CD14-positive monocyte (primary cell): Measurements from ENCODE around the gene ATP2A2. TPM values are rescaled to one million over a fixed set of nuclear protein-coding genes. Genes with fewer than 3 reads are reported as not detected.

ENCODE experiments used
- DNase-seq, 3 donors: peaks; one replicate each; pipeline ENCODE4 v3.0.0-alpha.2; 2011 to 2022
- H2AFZ ChIP-seq: 2 replicates; pipeline ENCODE4 v1.6.0; 2012; ENCODE audit warnings: mild to moderate bottlenecking, low read depth, low read length, inconsistent platforms; ENCODE audit not compliant: insufficient read depth, poor library complexity, severe bottlenecking
- H3K27ac ChIP-seq, 2 donors: 1 replicate in 1 of 2; 2 replicates in 1 of 2; pipeline ENCODE4 v1.5.1; 2012 to 2013; ENCODE audit warnings: low read length in 2 of 2, control low read depth in 1 of 2, inconsistent platforms in 1 of 2, low read depth in 1 of 2, mild to moderate bottlenecking in 1 of 2
- H3K27me3 ChIP-seq, 2 donors: one replicate each; pipeline versions ENCODE4 v1.6.0 to v1.6.1; 2011 to 2013; ENCODE audit warnings: low read length in 2 of 2; ENCODE audit not compliant: control insufficient read depth in 2 of 2, insufficient read depth in 2 of 2
- H3K36me3 ChIP-seq, 2 donors: replicated peaks in 1 of 2; 1 replicate in 1 of 2; 2 replicates in 1 of 2; pipeline versions ENCODE4 v1.5.1 to v1.6.1; 2012 to 2013; ENCODE audit warnings: low read length in 2 of 2, control low read depth in 1 of 2, inconsistent platforms in 1 of 2, mild to moderate bottlenecking in 1 of 2; ENCODE audit not compliant: insufficient read depth in 2 of 2, control insufficient read depth in 1 of 2
- H3K4me1 ChIP-seq, 2 donors: 1 replicate in 1 of 2; 2 replicates in 1 of 2; pipeline versions ENCODE4 v1.5.1 to v1.6.1; 2012 to 2013; ENCODE audit warnings: low read length in 2 of 2, control low read depth in 1 of 2, inconsistent platforms in 1 of 2, mild to moderate bottlenecking in 1 of 2, moderate library complexity in 1 of 2; ENCODE audit not compliant: insufficient read depth in 2 of 2, control insufficient read depth in 1 of 2
- H3K4me2 ChIP-seq: replicated peaks from 2 replicates; pipeline ENCODE3; 2012; ENCODE audit warnings: low read length, moderate library complexity, mild to moderate bottlenecking; ENCODE audit not compliant: poor library complexity, severe bottlenecking; ENCODE audit errors: extremely low read depth
- H3K4me3 ChIP-seq, 3 experiments: fragments of 200-600 bp in 1 of 3; sonication (generic) in 1 of 3; replicated peaks in 1 of 3; 1 replicate in 2 of 3; 2 replicates in 1 of 3; pipeline ENCODE4 v1.5.1; 2011 to 2013; ENCODE audit warnings: low read length in 3 of 3, mild to moderate bottlenecking in 3 of 3, control low read depth in 2 of 3, low read depth in 2 of 3, inconsistent platforms in 1 of 3, moderate library complexity in 1 of 3
- H3K79me2 ChIP-seq: 2 replicates; pipeline ENCODE4 v1.6.0; 2012; ENCODE audit warnings: mild to moderate bottlenecking, control low read depth, inconsistent platforms, low read length, moderate library complexity; ENCODE audit not compliant: insufficient read depth
- H3K9ac ChIP-seq: 2 replicates; pipeline ENCODE4 v1.6.0; 2017; ENCODE audit warnings: low read length, mild to moderate bottlenecking; ENCODE audit not compliant: insufficient read depth, poor library complexity, severe bottlenecking
- H3K9me3 ChIP-seq, 2 donors: replicated peaks in 1 of 2; 1 replicate in 1 of 2; 2 replicates in 1 of 2; pipeline versions ENCODE4 v1.5.1 to v1.6.1; 2012 to 2013; ENCODE audit warnings: low read length in 2 of 2, control low read depth in 1 of 2; ENCODE audit not compliant: control insufficient read depth in 1 of 2, insufficient read depth in 1 of 2
- H4K20me1 ChIP-seq: 2 replicates; pipeline ENCODE4 v1.6.0; 2012; ENCODE audit warnings: mild to moderate bottlenecking, low read length, control low read depth, moderate library complexity; ENCODE audit not compliant: insufficient read depth
- H3K27ac Mint-ChIP-seq, 7 donors: one replicate each; pipeline ENCODE4 v1.8.0; 2020; ENCODE audit warnings: mild to moderate bottlenecking in 7 of 7, mixed read lengths in 7 of 7, moderate library complexity in 6 of 7, inconsistent platforms in 2 of 7
- H3K27me3 Mint-ChIP-seq, 3 donors: one replicate each; pipeline ENCODE4 v1.8.0; 2021 to 2022; ENCODE audit warnings: low read depth in 3 of 3, mild to moderate bottlenecking in 3 of 3, mixed read lengths in 3 of 3, moderate library complexity in 3 of 3, inconsistent platforms in 1 of 3
- H3K36me3 Mint-ChIP-seq, 2 donors: one replicate each; pipeline ENCODE4 v1.8.0; 2020; ENCODE audit warnings: mixed read lengths in 2 of 2, inconsistent platforms in 1 of 2, mild to moderate bottlenecking in 1 of 2
- H3K4me1 Mint-ChIP-seq: one replicate; pipeline ENCODE4 v1.8.0; 2020; ENCODE audit warnings: mild to moderate bottlenecking, mixed read lengths
- H3K4me3 Mint-ChIP-seq, 2 donors: one replicate each; pipeline ENCODE4 v1.8.0; 2020; ENCODE audit warnings: mild to moderate bottlenecking in 2 of 2, mixed read lengths in 2 of 2, moderate library complexity in 1 of 2
- H3K9me3 Mint-ChIP-seq, 7 donors: one replicate each; pipeline ENCODE4 v1.8.0; 2020 to 2022; ENCODE audit warnings: mixed read lengths in 7 of 7, mild to moderate bottlenecking in 6 of 7, moderate library complexity in 6 of 7, inconsistent platforms in 2 of 7
- WGBS: methylation state at CpG from one replicate; pipeline ENCODE4 v1.1.5; 2013; ENCODE audit warnings: missing lambda C conversion rate; ENCODE audit not compliant: insufficient coverage; 5-methylcytosine and 5-hydroxymethylcytosine counted together
- intact Hi-C, 2 donors: fragments of 100-400 bp; cut with micrococcal nuclease; formaldehyde crosslinking; loops; one replicate each; pipeline versions ENCODE4 v1.15.0 to v1.15.1; 2023
- polyA plus RNA-seq, 3 donors: library from polyadenylated mRNA; depleted of rRNA in 1 of 3; unstranded in 2 of 3; stranded (reverse) in 1 of 3; fragments of 300-500 nt in 2 of 3; fragments of >200 nt in 1 of 3; fragmentation: Illumina TruSeq in 2 of 3; gene quantifications; 1 replicate in 2 of 3; 2 replicates in 1 of 3; pipeline ENCODE4 v1.2.3, GENCODE V29; 2012 to 2021
- TF ChIP-seq, protein P1 (sequence below): fragments of 200-600 bp; IDR thresholded peaks from one replicate; pipeline ENCODE4 v1.8.0; 2022; ENCODE audit warnings: antibody characterized with exemption, mild to moderate bottlenecking

Gene ATP2A2
- polyA plus RNA-seq, 3 donors = 4.5 to 83.1 (median 6.9) TPM

DNA sequence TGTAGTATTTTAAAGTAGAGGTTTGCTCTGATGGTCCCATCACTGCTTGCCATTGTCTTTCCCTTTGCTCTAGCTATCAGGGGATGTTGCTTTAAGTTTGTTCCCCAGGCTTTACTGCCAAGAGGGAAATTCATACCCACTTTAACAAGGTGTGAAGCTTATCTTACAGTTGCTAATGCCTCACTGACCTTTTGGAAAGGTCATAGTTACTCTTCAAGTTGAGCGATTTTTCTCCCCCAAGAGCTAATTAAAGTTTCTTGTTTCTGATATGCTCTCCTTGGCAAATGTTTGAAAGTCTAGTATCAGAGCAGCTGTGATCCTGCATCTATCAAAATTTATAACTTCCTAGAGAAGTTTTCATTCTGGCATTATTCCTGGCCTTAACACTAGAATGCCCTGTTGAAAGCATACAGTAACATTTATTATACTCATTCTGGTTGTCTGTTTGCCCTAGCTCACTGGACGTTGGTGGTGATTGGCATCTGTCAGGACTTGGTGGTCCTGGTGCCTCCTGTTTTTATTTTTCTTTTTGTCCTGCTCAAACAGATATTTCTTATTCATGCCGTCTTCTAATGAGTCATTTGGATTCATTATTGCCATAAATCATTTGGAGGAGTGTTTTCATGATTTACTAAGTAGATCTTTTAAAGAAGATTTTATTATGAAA, 8.1 kb downstream of the ATP2A2 start:
- Histone ChIP-seq H3K9me3 (no peaks in the 10 kb centered on the region), H3K4me2 (no peak overlapping the region), H3K79me2 (peaks cover 99% of the 10 kb centered on the region), H2AFZ (no peak overlapping the region), H3K9ac (no peak overlapping the region), H3K4me3 (no peak overlapping the region), H3K27ac (peak overlapping the region in 1 of 2 donors; percentile 29), H3K27me3 (no peaks in the 10 kb centered on the region), H3K36me3 (peaks cover 52 to 67% of the 10 kb centered on the region in 2 donors), H4K20me1 (peaks cover 99% of the 10 kb centered on the region), H3K4me1 (peaks cover 30 to 36% of the 10 kb centered on the region in 2 donors)
- no peak for DNase-seq
- H3K9me3 Mint-ChIP-seq = no peaks in the 10 kb centered on the region
- intact Hi-C loops = loop anchor here in 1 of 2 donors (10.0 kb wide), 2 partner anchors 54 to 164 kb away; partner anchors contain the start of gene IFT81
- H3K27ac Mint-ChIP-seq = peak overlapping the region in 3 of 7 donors; percentile 47 to 75 (median 51)
- WGBS = no CpG with 5 or more reads among the region's 3 CpGs
- TF ChIP-seq, protein P1, sequence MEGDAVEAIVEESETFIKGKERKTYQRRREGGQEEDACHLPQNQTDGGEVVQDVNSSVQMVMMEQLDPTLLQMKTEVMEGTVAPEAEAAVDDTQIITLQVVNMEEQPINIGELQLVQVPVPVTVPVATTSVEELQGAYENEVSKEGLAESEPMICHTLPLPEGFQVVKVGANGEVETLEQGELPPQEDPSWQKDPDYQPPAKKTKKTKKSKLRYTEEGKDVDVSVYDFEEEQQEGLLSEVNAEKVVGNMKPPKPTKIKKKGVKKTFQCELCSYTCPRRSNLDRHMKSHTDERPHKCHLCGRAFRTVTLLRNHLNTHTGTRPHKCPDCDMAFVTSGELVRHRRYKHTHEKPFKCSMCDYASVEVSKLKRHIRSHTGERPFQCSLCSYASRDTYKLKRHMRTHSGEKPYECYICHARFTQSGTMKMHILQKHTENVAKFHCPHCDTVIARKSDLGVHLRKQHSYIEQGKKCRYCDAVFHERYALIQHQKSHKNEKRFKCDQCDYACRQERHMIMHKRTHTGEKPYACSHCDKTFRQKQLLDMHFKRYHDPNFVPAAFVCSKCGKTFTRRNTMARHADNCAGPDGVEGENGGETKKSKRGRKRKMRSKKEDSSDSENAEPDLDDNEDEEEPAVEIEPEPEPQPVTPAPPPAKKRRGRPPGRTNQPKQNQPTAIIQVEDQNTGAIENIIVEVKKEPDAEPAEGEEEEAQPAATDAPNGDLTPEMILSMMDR = no peak
- no peaks in the 10 kb centered on the region for H3K27me3 Mint-ChIP-seq
- H3K4me3 Mint-ChIP-seq = no peak overlapping the region
- peaks cover 40% of the 10 kb centered on the region for H3K4me1 Mint-ChIP-seq
- H3K36me3 Mint-ChIP-seq = peaks cover 60 to 82% of the 10 kb centered on the region in 2 donors

GRCh38 chr12:110289711-110290078, 8.6 kb downstream of the ATP2A2 start:
- Histone ChIP-seq H3K9me3 (no peaks in the 10 kb centered on the region), H4K20me1 (peaks cover 99% of the 10 kb centered on the region), H3K79me2 (peaks cover 99% of the 10 kb centered on the region), H3K4me3 (no peak overlapping the region), H2AFZ (no peak overlapping the region), H3K27me3 (no peaks in the 10 kb centered on the region), H3K9ac (no peak overlapping the region), H3K4me1 (peaks cover 24 to 31% of the 10 kb centered on the region in 2 donors), H3K27ac (peak overlapping the region in 1 of 2 donors; percentile 30), H3K4me2 (no peak overlapping the region), H3K36me3 (peaks cover 58 to 71% of the 10 kb centered on the region in 2 donors)
- DNase-seq = no peak
- Mint-ChIP-seq H3K36me3 (peaks cover 60 to 85% of the 10 kb centered on the region in 2 donors), H3K27ac (no peak overlapping the region), H3K4me1 (peaks cover 35% of the 10 kb centered on the region), H3K9me3 (no peaks in the 10 kb centered on the region), H3K27me3 (no peaks in the 10 kb centered on the region), H3K4me3 (no peak overlapping the region)
- TF ChIP-seq, protein P1 = no peak
- intact Hi-C loops = loop anchor here in 1 of 2 donors (10.0 kb wide), 2 partner anchors 55 to 165 kb away; partner anchors contain the start of gene IFT81
- WGBS = no CpG with 5 or more reads among the region's 2 CpGs
